HEK293T (cell line): ENCODE results near the gene ABCC10.

Source experiments
- BHLHE40 ChIP-seq: fragments of 450-650 bp; IDR thresholded peaks from 2 replicates; pipeline ENCODE4 v1.6.1; 2016; ENCODE audit warnings: mild to moderate bottlenecking, moderate library complexity, borderline replicate concordance
- CTBP1 ChIP-seq: fragments of 450-650 bp; IDR thresholded peaks from 2 replicates; pipeline ENCODE4 v1.6.1; 2016; ENCODE audit warnings: borderline replicate concordance
- ELF4 ChIP-seq: fragments of 450-650 bp; IDR thresholded peaks from 2 replicates; pipeline ENCODE4 v1.6.1; 2017; ENCODE audit warnings: antibody characterized with exemption
- FOXA1 ChIP-seq: fragments of 450-650 bp; IDR thresholded peaks from 2 replicates; pipeline ENCODE4 v1.6.1; 2016; ENCODE audit warnings: mild to moderate bottlenecking
- FOXK2 ChIP-seq: fragments of 450-650 bp; IDR thresholded peaks from 2 replicates; pipeline ENCODE4 v1.6.1; 2016; ENCODE audit warnings: mild to moderate bottlenecking
- FOXM1 ChIP-seq: fragments of 450-650 bp; IDR thresholded peaks from 2 replicates; pipeline ENCODE4 v1.6.1; 2017; ENCODE audit warnings: mild to moderate bottlenecking, borderline replicate concordance
- L3MBTL2 ChIP-seq: fragments of 450-650 bp; conservative IDR thresholded peaks from 2 replicates; pipeline ENCODE4 v1.6.1; 2016; ENCODE audit warnings: mild to moderate bottlenecking
- SP1 ChIP-seq: fragments of 450-650 bp; IDR thresholded peaks from 2 replicates; pipeline ENCODE4 v1.6.1; 2017
- SUZ12 ChIP-seq: fragments of 450-650 bp; IDR thresholded peaks from 2 replicates; pipeline ENCODE4 v1.6.1; 2016; ENCODE audit warnings: mild to moderate bottlenecking
- TARDBP ChIP-seq: fragments of 450-650 bp; IDR thresholded peaks from 2 replicates; pipeline ENCODE4 v1.6.1; 2016
- ZNF384 ChIP-seq: fragments of 450-650 bp; IDR thresholded peaks from 2 replicates; pipeline ENCODE4 v1.6.1; 2016

- no peak for TF ChIP-seq SUZ12
- no peak for TF ChIP-seq BHLHE40
- TF ChIP-seq ELF4, result no peak
- TF ChIP-seq SP1, result no peak
- TF ChIP-seq CTBP1, result no peak
- TF ChIP-seq FOXA1, result no peak
- no peak for TF ChIP-seq FOXM1
- no peak for TF ChIP-seq FOXK2
- peak; percentile 39; the same call in 1 of the 2 replicates for TF ChIP-seq ZNF384
- TF ChIP-seq TARDBP, result no peak
- TF ChIP-seq L3MBTL2, result no peak
Measured at GRCh38 chr6:43457643-43458042, 30.3 kb downstream of the ABCC10 start.
